NCI-H1694 treated with DMSO at 0.1 percent for 48 hours (cell line): ENCODE results near the gene OR10AG1.

Source experiments
- DNase-seq: peaks from one replicate; lab custom pipeline; 2025; lab: John Stamatoyannopoulos, UW

Gene OR10AG1

GRCh38 chr11:55969845-55970244 is at the start of gene OR10AG1:
Gene OR10AG1 (minus strand): TSS chr11:55969945. CDS start chr11:55969907, 38 bp downstream.
- DNase-seq: no peak

- no peak for DNase-seq
These were observed 44.1 kb upstream of the OR10AG1 start for GRCh38 chr11:56013805-56014204.

- DNase-seq: no peak
These were observed 41.0 kb upstream of the OR10AG1 start for GRCh38 chr11:56010716-56011115.

- DNase-seq: no peak
These were observed 24.8 kb upstream of the OR10AG1 start, which contains the start of gene OR5F1 for GRCh38 chr11:55994525-55994924. Gene OR5F1 (minus strand): TSS chr11:55994625. CDS start chr11:55994625, 0 bp downstream.

- no peak for DNase-seq
These were observed 1.2 kb upstream of the OR10AG1 start for GRCh38 chr11:55970935-55971334.

GRCh38 chr11:55967914-55968313 is 1.8 kb downstream of the OR10AG1 start:
- no peak for DNase-seq

- no peak for DNase-seq
These were observed 3.4 kb downstream of the OR10AG1 start for GRCh38 chr11:55966391-55966790.

- no peak for DNase-seq
These were observed 13.2 kb downstream of the OR10AG1 start for GRCh38 chr11:55956521-55956920.

- DNase-seq: no peak
These were observed 20.4 kb downstream of the OR10AG1 start for GRCh38 chr11:55949330-55949729.

GRCh38 chr11:55942785-55943392 is 26.9 kb downstream of the OR10AG1 start:
- DNase-seq: no peak

- no peak for DNase-seq
These were observed 33.4 kb downstream of the OR10AG1 start, which contains the start of gene OR5I1 for GRCh38 chr11:55936300-55936699. Gene OR5I1 (minus strand): TSS chr11:55936400. CDS start chr11:55936400, 0 bp downstream.

GRCh38 chr11:55920537-55920936 is 49.2 kb downstream of the OR10AG1 start:
- no peak for DNase-seq
